Adrenal gland (tissue), 12 donors: Measurements from ENCODE around the gene OTULIN. TPM values are rescaled to one million over a fixed set of nuclear protein-coding genes. Genes with fewer than 3 reads are reported as not detected.

ENCODE experiments used
- DNase-seq, 7 donors: peaks; one replicate each; pipeline ENCODE4 v3.0.0-alpha.2; 2019 to 2020
- H3K27ac ChIP-seq, 5 donors: fragments of 200-600 bp; sonication (generic) in 4 of 5; 1 replicate in 3 of 5; 2 replicates in 2 of 5; pipeline versions ENCODE4 v1.5.1 to v1.8.0; 2016 to 2020; ENCODE audit warnings: mild to moderate bottlenecking in 1 of 5
- H3K27me3 ChIP-seq: fragments of 200-600 bp; 2 replicates; pipeline ENCODE4 v1.8.0; 2021
- H3K36me3 ChIP-seq, 2 donors: fragments of 200-600 bp; replicated peaks in 1 of 2; 1 replicate in 1 of 2; 2 replicates in 1 of 2; pipeline versions ENCODE4 v1.5.1 to v1.8.0; 2018 to 2022
- H3K4me1 ChIP-seq, 2 donors: fragments of 200-600 bp; replicated peaks in 1 of 2; 1 replicate in 1 of 2; 2 replicates in 1 of 2; pipeline versions ENCODE4 v1.5.1 to v1.8.0; 2018 to 2021
- H3K4me3 ChIP-seq, 4 donors: fragments of 200-600 bp; sonication (generic) in 3 of 4; one replicate each; pipeline ENCODE4 v1.5.1; 2016 to 2018
- H3K9me3 ChIP-seq, 3 donors: fragments of 200-600 bp; sonication (generic) in 1 of 3; replicated peaks in 1 of 3; 1 replicate in 2 of 3; 2 replicates in 1 of 3; pipeline versions ENCODE4 v1.5.1 to v1.8.0; 2016 to 2021
- POLR2A ChIP-seq, 2 donors: fragments of 450-650 bp; IDR thresholded peaks; one replicate each; pipeline ENCODE4 v1.6.1; 2017; ENCODE audit warnings: antibody characterized with exemption in 2 of 2, mild to moderate bottlenecking in 2 of 2, moderate library complexity in 1 of 2
- WGBS, 4 donors: extraction: QIAGEN DNeasy Blood & Tissue Kit in 2 of 4; methylation state at CpG; one replicate each; pipeline versions ENCODE4 v1.1.5 to v1.1.7; 2013 to 2017; 5-methylcytosine and 5-hydroxymethylcytosine counted together
- intact Hi-C, 2 donors: fragments of 100-400 bp; cut with DNase I; formaldehyde crosslinking; loops; one replicate each; pipeline versions ENCODE4 v1.14.1 to v1.15.0; 2022 to 2023
- polyA plus RNA-seq, 3 donors: library from polyadenylated mRNA; stranded (reverse); fragments of 200-250 nt in 2 of 3; fragments of 350-450 nt in 1 of 3; fragmentation: Illumina TruSeq in 1 of 3; extraction: RNeasy Lipid Tissue Mini Kit (QIAGEN cat#74804) in 1 of 3; gene quantifications; one replicate each; pipeline ENCODE4 v1.2.3, GENCODE V29; 2013 to 2014
- total RNA-seq, 9 donors: library from RNA; depleted of rRNA in 4 of 9; stranded (reverse); fragments of >200 nt in 4 of 9; fragments of 120-200 nt in 1 of 9; fragmentation: NEBNext Ultra II Directional in 1 of 9; extraction: Animal tissue kit (Norgen Biotek cat#: 25700) in 1 of 9; gene quantifications; one replicate each; pipeline versions ENCODE4 v1.1.0 to v1.2.4, GENCODE V29; 2013 to 2023
- TF ChIP-seq, protein P1 (sequence below), 6 experiments: fragments of 450-650 bp in 4 of 6; fragments of 200-600 bp in 2 of 6; sonication (generic) in 1 of 6; IDR thresholded peaks; 1 replicate in 5 of 6; 2 replicates in 1 of 6; pipeline versions ENCODE4 v1.5.1 to v1.8.0; 2016 to 2021; ENCODE audit warnings: antibody characterized with exemption in 6 of 6, mild to moderate bottlenecking in 2 of 6, moderate library complexity in 1 of 6
- donor health status: healthy with polysubstance abuse.
- donor health status: Bipolar disorder and iron deficiency.
- donor health status: DM: yes; HTN: yes; CAD: no.
- donor health status: DM: no; HTN: no; CAD: no.
- donor health status: DM: no; HTN: no; CAD: no.
- donor health status: DM: yes; HTN: yes; CAD: no.

The OTULIN gene
- total and polyA plus RNA-seq, 12 donors, result 2.8 to 40.8 (median 20.4) TPM

DNA sequence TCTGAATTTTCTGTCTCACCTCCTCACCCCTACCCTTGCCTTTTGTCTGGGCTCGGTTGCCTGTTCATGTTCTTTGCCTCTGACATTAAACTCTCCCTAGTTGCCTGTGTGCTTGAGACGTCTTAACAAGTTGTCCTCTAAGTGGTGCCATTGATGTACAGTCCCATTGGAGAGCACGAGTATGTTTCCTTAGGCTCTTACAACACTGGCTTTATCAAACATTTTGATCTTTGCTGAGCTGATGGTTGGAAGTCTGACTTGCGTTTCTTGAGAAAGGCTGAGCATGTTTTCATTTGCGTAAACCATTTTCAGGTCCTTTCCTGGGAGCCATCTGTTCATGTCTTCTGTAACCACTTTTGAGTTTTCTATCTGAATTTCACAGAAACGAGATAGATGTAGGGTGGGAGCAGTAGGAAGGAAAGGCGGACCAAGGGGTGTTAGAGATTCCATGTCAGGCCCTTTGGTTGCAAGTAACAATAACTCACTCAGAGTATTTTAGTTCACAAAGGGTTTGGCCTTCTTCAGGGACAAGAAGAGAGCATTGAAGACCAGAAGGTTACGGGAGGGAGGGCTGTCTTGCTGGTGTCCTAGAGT lies 35.4 kb downstream of the OTULIN start:
- H3K27ac ChIP-seq, result no peak overlapping the region
- no peak for TF ChIP-seq POLR2A (IDR thresholded peaks at IDR 0.05)
- TF ChIP-seq, protein P1, sequence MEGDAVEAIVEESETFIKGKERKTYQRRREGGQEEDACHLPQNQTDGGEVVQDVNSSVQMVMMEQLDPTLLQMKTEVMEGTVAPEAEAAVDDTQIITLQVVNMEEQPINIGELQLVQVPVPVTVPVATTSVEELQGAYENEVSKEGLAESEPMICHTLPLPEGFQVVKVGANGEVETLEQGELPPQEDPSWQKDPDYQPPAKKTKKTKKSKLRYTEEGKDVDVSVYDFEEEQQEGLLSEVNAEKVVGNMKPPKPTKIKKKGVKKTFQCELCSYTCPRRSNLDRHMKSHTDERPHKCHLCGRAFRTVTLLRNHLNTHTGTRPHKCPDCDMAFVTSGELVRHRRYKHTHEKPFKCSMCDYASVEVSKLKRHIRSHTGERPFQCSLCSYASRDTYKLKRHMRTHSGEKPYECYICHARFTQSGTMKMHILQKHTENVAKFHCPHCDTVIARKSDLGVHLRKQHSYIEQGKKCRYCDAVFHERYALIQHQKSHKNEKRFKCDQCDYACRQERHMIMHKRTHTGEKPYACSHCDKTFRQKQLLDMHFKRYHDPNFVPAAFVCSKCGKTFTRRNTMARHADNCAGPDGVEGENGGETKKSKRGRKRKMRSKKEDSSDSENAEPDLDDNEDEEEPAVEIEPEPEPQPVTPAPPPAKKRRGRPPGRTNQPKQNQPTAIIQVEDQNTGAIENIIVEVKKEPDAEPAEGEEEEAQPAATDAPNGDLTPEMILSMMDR (IDR thresholded peaks at IDR 0.05), result no peak
- 87 to 93% (median 91%) methylated on average over 8 of the region's 8 CpGs for WGBS, 4 donors
- no peaks in the 10 kb centered on the region for H3K27me3 ChIP-seq
- H3K4me1 ChIP-seq, result no peaks in the 10 kb centered on the region
- H3K4me3 ChIP-seq, result no peak overlapping the region
- no peak for DNase-seq
- intact Hi-C loops, result no loop called here
- H3K36me3 ChIP-seq, result peaks cover 0 to 26% of the 10 kb centered on the region in 2 donors
- no peaks in the 10 kb centered on the region for H3K9me3 ChIP-seq

DNA sequence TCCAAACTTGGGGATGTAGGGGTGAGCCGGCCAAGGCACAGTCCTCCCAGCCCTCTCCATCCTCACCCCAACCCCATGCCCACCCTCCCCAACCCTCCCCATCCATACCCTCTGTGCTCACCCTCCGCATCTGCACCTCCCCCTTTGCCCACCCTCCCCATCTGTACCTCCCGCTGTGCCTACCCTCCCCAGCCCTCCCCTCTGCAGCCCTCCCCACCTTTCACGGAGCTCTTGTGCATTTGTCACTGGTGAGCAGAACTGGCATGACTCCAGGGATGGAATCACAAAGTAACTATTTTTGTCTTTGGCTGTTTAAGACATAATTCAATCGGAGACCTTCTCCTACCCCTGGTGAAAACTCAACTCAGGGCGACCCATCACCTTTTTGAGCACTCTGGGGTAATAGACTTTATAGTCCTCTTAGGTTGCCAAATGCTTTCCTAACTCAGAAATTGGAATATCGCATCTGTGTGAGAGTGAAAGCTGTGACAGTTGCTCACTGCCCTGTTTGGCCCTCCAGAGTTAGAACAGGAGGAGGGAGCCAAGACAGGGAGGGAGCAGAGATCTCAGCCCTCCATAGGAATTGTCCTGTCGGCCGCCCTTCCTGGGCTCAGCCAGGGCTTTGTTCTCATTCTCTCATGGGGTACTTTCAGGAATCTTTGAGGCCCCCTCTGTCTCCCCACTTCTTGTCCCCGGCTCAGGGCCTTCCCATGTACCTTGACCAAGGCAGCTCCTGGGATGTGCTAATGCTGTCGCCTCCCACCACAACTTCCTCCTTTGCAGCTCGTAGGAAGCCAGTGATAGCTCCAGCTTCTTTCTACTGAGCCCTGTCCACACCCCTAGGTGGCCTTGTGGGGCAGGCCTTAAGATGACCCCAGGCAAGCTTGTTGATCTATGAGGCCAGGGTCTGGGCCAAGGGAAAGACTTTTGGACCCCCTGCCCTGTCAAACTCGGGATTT lies 36.2 kb downstream of the OTULIN start:
- Histone ChIP-seq H3K4me1 (no peaks in the 10 kb centered on the region), H3K27ac (no peak overlapping the region)

DNA sequence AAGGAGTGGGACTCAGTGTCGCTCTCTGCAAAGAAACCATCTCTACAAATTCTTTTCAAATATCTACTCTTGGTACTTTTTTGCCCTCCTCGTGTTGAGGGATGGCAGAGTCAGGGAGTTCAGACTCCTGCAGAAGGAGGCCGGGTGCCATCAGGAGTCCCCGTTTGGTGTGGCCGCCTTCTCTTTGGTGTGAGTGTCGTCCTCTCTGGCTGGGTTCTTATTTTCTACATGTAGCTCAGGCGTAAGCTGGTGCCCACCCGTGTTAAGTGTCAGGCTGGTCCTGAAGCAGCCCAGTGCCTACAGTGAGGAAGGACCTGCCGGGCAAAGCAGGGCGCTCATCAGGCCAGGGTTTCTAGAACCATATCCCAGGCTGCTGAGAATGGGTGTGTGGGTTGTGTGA lies 37.0 kb downstream of the OTULIN start:
- no peak overlapping the region for H3K4me3 ChIP-seq
- TF ChIP-seq, protein P1 (IDR thresholded peaks at IDR 0.05), result no peak
- no peak for TF ChIP-seq POLR2A (IDR thresholded peaks at IDR 0.05)
- H3K27ac ChIP-seq, result no peak overlapping the region
- H3K9me3 ChIP-seq, result no peaks in the 10 kb centered on the region
- intact Hi-C loops, result no loop called here
- H3K4me1 ChIP-seq, result peaks cover 0 to 7% of the 10 kb centered on the region in 2 donors
- no peak for DNase-seq
- peaks cover 0 to 19% of the 10 kb centered on the region in 2 donors for H3K36me3 ChIP-seq
- H3K27me3 ChIP-seq, result no peaks in the 10 kb centered on the region
- WGBS, 4 donors, result 92 to 97% (median 97%) methylated on average over 7 to 10 of the region's 10 CpGs

More for the DNA sequence above, 36.2 kb downstream of the OTULIN start:
- intact Hi-C loops, result no loop called here
- H3K27me3 ChIP-seq, result no peaks in the 10 kb centered on the region
- H3K4me3 ChIP-seq, result no peak overlapping the region
- H3K36me3 ChIP-seq, result peaks cover 0 to 20% of the 10 kb centered on the region in 2 donors
- WGBS, 4 donors, result 58 to 66% (median 62%) methylated on average over 11 to 13 of the region's 13 CpGs
- TF ChIP-seq POLR2A (IDR thresholded peaks at IDR 0.05), result no peak
- TF ChIP-seq, protein P1 (IDR thresholded peaks at IDR 0.05), result no peak
- no peak for DNase-seq
- no peaks in the 10 kb centered on the region for H3K9me3 ChIP-seq

DNA sequence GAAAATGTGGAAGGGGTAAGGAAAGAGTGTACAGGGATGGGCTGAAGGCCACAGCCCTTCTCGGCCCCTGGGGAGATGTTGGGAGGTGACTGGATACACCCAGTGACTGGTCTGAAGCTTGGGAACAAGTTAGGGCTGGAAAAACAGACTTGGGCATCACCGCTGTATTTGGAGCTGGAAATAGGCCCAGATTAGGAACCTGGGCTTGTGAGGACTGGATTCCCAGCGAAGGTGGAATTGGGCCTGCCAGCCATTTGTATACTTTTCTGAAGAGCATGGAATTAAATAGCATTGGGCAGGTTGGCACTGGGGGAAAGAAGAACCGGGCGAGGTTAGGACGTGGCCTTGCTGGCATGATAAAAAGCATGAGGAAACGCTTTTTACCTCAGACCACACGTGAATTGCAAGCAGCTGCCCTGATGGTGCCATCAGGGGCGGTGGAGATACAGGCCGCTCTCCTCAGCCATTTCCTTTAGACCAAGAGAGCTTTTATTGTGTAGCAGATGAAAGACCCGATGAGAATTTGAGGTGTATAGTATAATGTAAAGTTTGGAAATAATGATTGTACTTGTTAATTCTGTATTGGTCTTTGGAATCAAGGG lies 37.8 kb downstream of the OTULIN start:
- H3K36me3 ChIP-seq, result peaks cover 0 to 15% of the 10 kb centered on the region in 2 donors
- H3K27ac ChIP-seq, result no peak overlapping the region
- H3K4me3 ChIP-seq, result no peak overlapping the region
- peaks cover 0 to 12% of the 10 kb centered on the region in 2 donors for H3K4me1 ChIP-seq
- H3K9me3 ChIP-seq, result no peaks in the 10 kb centered on the region
- H3K27me3 ChIP-seq, result no peaks in the 10 kb centered on the region
- intact Hi-C loops, result no loop called here
- no peak for TF ChIP-seq POLR2A (IDR thresholded peaks at IDR 0.05)
- TF ChIP-seq, protein P1 (IDR thresholded peaks at IDR 0.05), result no peak
- no peak for DNase-seq
- WGBS, 4 donors, result 86 to 90% (median 88%) methylated on average over 11 of the region's 11 CpGs
